Esophagus squamous epithelium (tissue), 5 donors: ENCODE measurements around the gene IKZF1. TPM values are rescaled to one million over a fixed set of nuclear protein-coding genes. Genes with fewer than 3 reads are reported as not detected.
A peak's percentile ranks its signal among the peaks of the same experiment; 100 is the strongest.

Experiments
- DNase-seq: peaks from one replicate; lab custom pipeline; 2025; lab: John Stamatoyannopoulos, UW
- H3K27ac ChIP-seq, 4 donors: fragments of 200-600 bp; sonication (generic); one replicate each; pipeline ENCODE4 v1.5.1; 2016 to 2019; ENCODE audit warnings: mild to moderate bottlenecking in 1 of 4
- H3K27me3 ChIP-seq, 4 donors: fragments of 200-600 bp; sonication (generic); 1 replicate in 3 of 4; 2 replicates in 1 of 4; pipeline versions ENCODE4 v1.5.1 to v1.6.0; 2017 to 2021; ENCODE audit warnings: antibody characterized with exemption in 1 of 4
- H3K36me3 ChIP-seq, 3 donors: fragments of 200-600 bp; sonication (generic); one replicate each; pipeline ENCODE4 v1.5.1; 2016 to 2019
- H3K4me1 ChIP-seq, 3 donors: fragments of 200-600 bp; sonication (generic); one replicate each; pipeline ENCODE4 v1.5.1; 2017 to 2019
- H3K4me3 ChIP-seq, 4 donors: fragments of 200-600 bp; sonication (generic); 1 replicate in 3 of 4; 2 replicates in 1 of 4; pipeline ENCODE4 v1.5.1; 2016 to 2019; ENCODE audit warnings: mild to moderate bottlenecking in 2 of 4, moderate library complexity in 1 of 4
- H3K9me3 ChIP-seq, 3 donors: fragments of 200-600 bp; sonication (generic); one replicate each; pipeline ENCODE4 v1.5.1; 2016 to 2019
- CTCF ChIP-seq, 6 experiments: fragments of 450-650 bp in 4 of 6; fragments of 200-600 bp in 2 of 6; sonication (generic) in 2 of 6; IDR thresholded peaks; one replicate each; pipeline ENCODE4 v1.5.1; 2016 to 2019; ENCODE audit warnings: antibody characterized with exemption in 6 of 6, mild to moderate bottlenecking in 4 of 6, moderate library complexity in 4 of 6
- POLR2A ChIP-seq, 4 donors: fragments of 450-650 bp; IDR thresholded peaks; one replicate each; pipeline ENCODE4 v1.6.1; 2017; ENCODE audit warnings: antibody characterized with exemption in 4 of 4, mild to moderate bottlenecking in 4 of 4, moderate library complexity in 3 of 4
- WGBS, 2 donors: methylation state at CpG; one replicate each; pipeline ENCODE4 v1.1.5; 2018; 5-methylcytosine and 5-hydroxymethylcytosine counted together
- intact Hi-C: fragments of 100-400 bp; cut with DNase I; formaldehyde crosslinking; loops from one replicate; pipeline ENCODE4 v1.15.0; 2022
- total RNA-seq, 4 donors: library from RNA; depleted of rRNA; stranded (reverse); fragments of >200 nt; gene quantifications; one replicate each; pipeline ENCODE4 v1.1.0, GENCODE V29; 2016
- donor health status: DM: yes; HTN: yes; CAD: no.

IKZF1 gene
- total RNA-seq, 4 donors from 2014 or later: 4.9 to 29.6 (median 8.4) TPM

- Histone ChIP-seq H3K27me3 (peaks cover 0 to 3% (median 0%) of the 10 kb centered on the region in 4 donors), H3K9me3 (no peaks in the 10 kb centered on the region), H3K36me3 (no peaks in the 10 kb centered on the region), H3K4me3 (no peak overlapping the region), H3K27ac (peak overlapping the region in 2 of 4 donors; percentile 16 to 46), H3K4me1 (no peaks in the 10 kb centered on the region)
- intact Hi-C loops: no loop called here
- no peak for TF ChIP-seq POLR2A (IDR thresholded peaks at IDR 0.05)
- TF ChIP-seq CTCF (IDR thresholded peaks at IDR 0.05): no peak
- no peak for DNase-seq
- WGBS, 2 donors: 59 to 62% methylated on average over 8 of the region's 8 CpGs
Observed at GRCh38 chr7:50346545-50347497, 42.3 kb downstream of the IKZF1 start.

- no peaks in the 10 kb centered on the region for H3K4me1 ChIP-seq
- WGBS, 2 donors: 69 to 88% methylated on average over 10 of the region's 10 CpGs
- peaks cover 0 to 3% (median 0%) of the 10 kb centered on the region in 4 donors for H3K27me3 ChIP-seq
- no peak for DNase-seq
- no peaks in the 10 kb centered on the region for H3K36me3 ChIP-seq
- intact Hi-C loops: no loop called here
- TF ChIP-seq CTCF (IDR thresholded peaks at IDR 0.05) (no peak), POLR2A (IDR thresholded peaks at IDR 0.05) (no peak)
- H3K27ac ChIP-seq: no peak overlapping the region
- no peak overlapping the region for H3K4me3 ChIP-seq
- H3K9me3 ChIP-seq: no peaks in the 10 kb centered on the region
Observed at GRCh38 chr7:50347693-50348092, 43.2 kb downstream of the IKZF1 start.

GRCh38 chr7:50348469-50349162 lies 44.1 kb downstream of the IKZF1 start:
- no peaks in the 10 kb centered on the region for H3K36me3 ChIP-seq
- no peak overlapping the region for H3K4me3 ChIP-seq
- intact Hi-C loops: no loop called here
- WGBS, 2 donors: 84 to 85% methylated on average over 8 of the region's 8 CpGs
- H3K9me3 ChIP-seq: no peaks in the 10 kb centered on the region
- no peak overlapping the region for H3K27ac ChIP-seq
- peaks cover 0 to 3% (median 0%) of the 10 kb centered on the region in 4 donors for H3K27me3 ChIP-seq
- DNase-seq: no peak
- H3K4me1 ChIP-seq: no peaks in the 10 kb centered on the region
- no peak for TF ChIP-seq CTCF (IDR thresholded peaks at IDR 0.05)
- TF ChIP-seq POLR2A (IDR thresholded peaks at IDR 0.05): no peak

GRCh38 chr7:50349399-50349798 lies 44.9 kb downstream of the IKZF1 start:
- WGBS, 2 donors: 72 to 77% methylated on average over 6 of the region's 6 CpGs
- DNase-seq: no peak
- peak overlapping the region in 1 of 4 donors; percentile 55 for H3K27ac ChIP-seq

More at GRCh38 chr7:50349399-50349798, 44.9 kb downstream of the IKZF1 start:
- TF ChIP-seq CTCF (IDR thresholded peaks at IDR 0.05) (no peak), POLR2A (IDR thresholded peaks at IDR 0.05) (no peak)
- Histone ChIP-seq H3K4me1 (no peaks in the 10 kb centered on the region), H3K36me3 (no peaks in the 10 kb centered on the region), H3K4me3 (no peak overlapping the region), H3K27me3 (peaks cover 0 to 3% (median 0%) of the 10 kb centered on the region in 4 donors), H3K9me3 (no peaks in the 10 kb centered on the region)
- intact Hi-C loops: no loop called here
